Measurements from ENCODE around the gene DNAAF9.

GRCh38 chr20:3434232-3434631, 26.8 kb upstream of the DNAAF9 start:
- TF ChIP-seq POLR2AphosphoS5 (IDR thresholded peaks at IDR 0.05; ENCODE audit: low read depth, low read length) (no peak), SRF (IDR thresholded peaks at IDR 0.05; ENCODE audit: low read depth) (no peak), CTCF (IDR thresholded peaks at IDR 0.05 in 2 of 3, conservative IDR thresholded peaks at IDR 0.05 in 1 of 3; ENCODE audit: borderline replicate concordance in 1 of 3, insufficient read depth in 1 of 3, low read depth in 2 of 3, low read length in 2 of 3) (no peak), CEBPB (IDR thresholded peaks at IDR 0.05; ENCODE audit: low read depth) (no peak), POLR2A (IDR thresholded peaks at IDR 0.05; ENCODE audit: borderline replicate concordance, extremely low read depth, insufficient read depth, insufficient read length) (no peak), EGR1 (IDR thresholded peaks at IDR 0.05; ENCODE audit: low read depth) (no peak), EZH2 (IDR thresholded peaks at IDR 0.05) (no peak), REST (IDR thresholded peaks at IDR 0.05; ENCODE audit: low read depth) (no peak), SIN3A (IDR thresholded peaks at IDR 0.05; ENCODE audit: low read depth) (no peak)
